AG04450 (cell line): ENCODE measurements around the gene SLC17A2. TPM values are rescaled to one million over a fixed set of nuclear protein-coding genes. Genes with fewer than 3 reads are reported as not detected.

Source experiments
- CTCF ChIA-PET: fragments of 300-600, 350-600 bp; formaldehyde crosslinking; extraction: SDS; loops from one replicate; lab custom pipeline; 2022; ENCODE audit warnings: antibody characterized with exemption, inconsistent platforms; lab: Charles Lee
- POLR2A ChIA-PET: fragments of 350-600 bp; formaldehyde crosslinking; extraction: SDS; loops from one replicate; lab custom pipeline; 2021; ENCODE audit warnings: antibody characterized with exemption, inconsistent platforms; lab: Yijun Ruan, JAX
- DNase-seq: peaks from one replicate; pipeline ENCODE4 v3.0.0-alpha.2; 2011; ENCODE audit warnings: low read depth, low spot score
- H3K27ac ChIP-seq: one replicate; pipeline ENCODE4 v1.5.1; 2012; ENCODE audit warnings: low read depth, low read length, control low read depth
- H3K27me3 ChIP-seq: one replicate; pipeline ENCODE4 v1.6.0; 2012; ENCODE audit warnings: low read length; ENCODE audit not compliant: control insufficient read depth, insufficient read depth
- H3K4me3 ChIP-seq: 2 replicates; pipeline ENCODE4 v1.5.1; 2011; ENCODE audit warnings: mild to moderate bottlenecking, low read depth, low read length, control low read depth
- H3K9me3 ChIP-seq: 2 replicates; pipeline ENCODE4 v1.5.1; 2012; ENCODE audit warnings: low read length; ENCODE audit not compliant: control insufficient read depth, insufficient read depth
- polyA plus RNA-seq: library from polyadenylated mRNA; depleted of rRNA; stranded (reverse); fragments of >200 nt; gene quantifications from 2 replicates; pipeline ENCODE4 v1.2.3, GENCODE V29; 2011
- TF ChIP-seq, protein P1 (sequence below): IDR thresholded peaks from 2 replicates; pipeline ENCODE4 v1.5.1; 2011; ENCODE audit warnings: low read depth, low read length, control low read depth, inconsistent platforms

The SLC17A2 gene
- polyA plus RNA-seq, 1 experiment, result not detected

DNA sequence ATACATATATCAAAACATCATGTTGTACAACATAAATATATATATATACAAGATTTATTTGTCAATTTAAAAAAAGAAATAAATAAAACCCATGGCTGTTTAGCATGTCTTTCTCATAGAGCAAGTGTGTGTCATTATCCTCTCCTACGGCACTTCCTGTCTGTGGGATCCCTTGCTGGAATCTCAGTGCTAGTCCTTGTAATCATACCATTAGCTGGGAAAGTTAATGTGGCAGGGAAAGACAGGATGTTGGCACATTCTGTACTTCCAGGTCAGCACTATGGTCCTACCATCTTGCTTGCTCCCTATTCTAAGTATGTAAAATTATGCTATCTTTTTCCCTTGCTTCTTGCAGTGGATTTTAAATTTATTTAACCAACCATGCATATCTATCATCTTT, 47.0 kb downstream of the SLC17A2 start:
- no peaks in the 10 kb centered on the region for H3K9me3 ChIP-seq
- ChIA-PET CTCF (no interaction called here), POLR2A (no interaction called here)
- H3K27me3 ChIP-seq, result no peaks in the 10 kb centered on the region
- TF ChIP-seq, protein P1, sequence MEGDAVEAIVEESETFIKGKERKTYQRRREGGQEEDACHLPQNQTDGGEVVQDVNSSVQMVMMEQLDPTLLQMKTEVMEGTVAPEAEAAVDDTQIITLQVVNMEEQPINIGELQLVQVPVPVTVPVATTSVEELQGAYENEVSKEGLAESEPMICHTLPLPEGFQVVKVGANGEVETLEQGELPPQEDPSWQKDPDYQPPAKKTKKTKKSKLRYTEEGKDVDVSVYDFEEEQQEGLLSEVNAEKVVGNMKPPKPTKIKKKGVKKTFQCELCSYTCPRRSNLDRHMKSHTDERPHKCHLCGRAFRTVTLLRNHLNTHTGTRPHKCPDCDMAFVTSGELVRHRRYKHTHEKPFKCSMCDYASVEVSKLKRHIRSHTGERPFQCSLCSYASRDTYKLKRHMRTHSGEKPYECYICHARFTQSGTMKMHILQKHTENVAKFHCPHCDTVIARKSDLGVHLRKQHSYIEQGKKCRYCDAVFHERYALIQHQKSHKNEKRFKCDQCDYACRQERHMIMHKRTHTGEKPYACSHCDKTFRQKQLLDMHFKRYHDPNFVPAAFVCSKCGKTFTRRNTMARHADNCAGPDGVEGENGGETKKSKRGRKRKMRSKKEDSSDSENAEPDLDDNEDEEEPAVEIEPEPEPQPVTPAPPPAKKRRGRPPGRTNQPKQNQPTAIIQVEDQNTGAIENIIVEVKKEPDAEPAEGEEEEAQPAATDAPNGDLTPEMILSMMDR, result no peak
- H3K27ac ChIP-seq, result no peak overlapping the region
- no peak overlapping the region for H3K4me3 ChIP-seq
- DNase-seq, result no peak

DNA sequence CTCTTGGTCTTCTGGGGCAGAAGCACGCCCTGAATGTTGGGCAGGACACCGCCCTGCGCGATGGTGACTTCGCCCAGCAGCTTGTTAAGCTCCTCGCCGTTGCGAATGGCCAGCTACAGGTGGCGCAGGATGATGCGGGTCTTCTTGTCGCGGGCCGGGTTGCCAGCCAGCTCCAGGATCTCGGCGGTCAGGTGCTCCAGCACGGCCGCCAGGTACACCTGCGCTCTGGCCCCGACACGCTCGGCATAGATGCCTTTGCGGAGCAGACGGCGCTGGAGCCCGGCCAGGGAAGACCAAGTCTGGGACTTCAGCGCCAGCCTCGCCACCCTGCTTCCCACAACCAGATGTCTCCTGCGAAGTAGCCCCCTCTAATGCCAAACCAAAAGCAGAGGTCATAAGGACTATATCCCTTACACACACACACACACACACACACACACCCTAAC, 48.4 kb downstream of the SLC17A2 start:
- no peak overlapping the region for H3K27ac ChIP-seq
- DNase-seq, result no peak
- TF ChIP-seq, protein P1, result no peak
- ChIA-PET CTCF (no interaction called here), POLR2A (no interaction called here)
- H3K9me3 ChIP-seq, result no peaks in the 10 kb centered on the region
- no peaks in the 10 kb centered on the region for H3K27me3 ChIP-seq
- H3K4me3 ChIP-seq, result no peak overlapping the region

DNA sequence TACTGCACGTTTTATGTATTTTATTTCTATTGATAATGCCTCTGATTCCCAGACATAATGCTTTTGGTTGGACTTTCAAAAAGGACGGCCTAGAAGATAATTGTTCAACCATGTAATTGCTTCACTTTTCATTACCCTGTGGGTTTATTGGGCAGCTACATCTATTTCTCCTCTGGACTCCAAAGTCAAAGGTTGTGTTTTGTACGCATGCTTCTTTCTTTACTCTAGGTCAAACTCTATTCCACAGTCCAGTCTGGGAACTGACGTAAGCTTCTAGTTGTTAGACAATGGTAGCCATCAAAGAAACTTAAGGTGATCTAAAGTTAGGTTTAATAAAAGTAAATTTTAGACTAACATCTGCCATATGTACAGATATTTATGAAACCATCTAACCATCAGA, 49.9 kb downstream of the SLC17A2 start:
- ChIA-PET POLR2A (no interaction called here), CTCF (no interaction called here)
- Histone ChIP-seq H3K27ac (no peak overlapping the region), H3K4me3 (no peak overlapping the region), H3K27me3 (no peaks in the 10 kb centered on the region), H3K9me3 (no peaks in the 10 kb centered on the region)
- TF ChIP-seq, protein P1, result no peak
- no peak for DNase-seq

- no peaks in the 10 kb centered on the region for H3K9me3 ChIP-seq
- ChIA-PET POLR2A (no interaction called here), CTCF (no interaction called here)
- no peaks in the 10 kb centered on the region for H3K27me3 ChIP-seq
- TF ChIP-seq, protein P1, result no peak
- H3K27ac ChIP-seq, result no peak overlapping the region
- no peak for DNase-seq
- H3K4me3 ChIP-seq, result no peak overlapping the region
Observed at GRCh38 chr6:25878721-25879322, 51.7 kb downstream of the SLC17A2 start.

GRCh38 chr6:25875926-25876602, 54.4 kb downstream of the SLC17A2 start:
- TF ChIP-seq, protein P1, result no peak
- H3K27ac ChIP-seq, result no peak overlapping the region
- H3K27me3 ChIP-seq, result no peaks in the 10 kb centered on the region
- no peaks in the 10 kb centered on the region for H3K9me3 ChIP-seq
- POLR2A ChIA-PET, result interaction anchor here (0.5 kb wide), 1 partner anchor 703 kb away, joined by 4 read pairs; no protein-coding TSS in a partner anchor
- H3K4me3 ChIP-seq, result no peak overlapping the region
- CTCF ChIA-PET, result no interaction called here
- DNase-seq, result no peak
